ENCODE results near the gene PDE1A. TPM values are rescaled to one million over a fixed set of nuclear protein-coding genes. Genes with fewer than 3 reads are reported as not detected.

The PDE1A gene
- total and polyA plus RNA-seq, 2 of the 13 experiments (the other 11 are each of a cell fraction or from before 2014, with no cell fraction given) = not detected

- no peaks in the 10 kb centered on the region for H3K36me3 ChIP-seq (replicated peaks in 1 of 2; ENCODE audit: control insufficient read depth in 1 of 2, insufficient read depth in 2 of 2, low read length in 2 of 2)
- DNase-seq (ENCODE audit: low spot score) = no peak
- intact Hi-C loops (cut with micrococcal nuclease; ENCODE audit: unreplicated experiment) = no loop called here
- no peak overlapping the region for H3K9ac ChIP-seq (ENCODE audit: insufficient read depth, low read depth, low read length)
- no TSS peak for BruUV-seq (replicated peaks)
- 18% methylated on average over 3 of the region's 3 CpGs for WGBS (ENCODE audit: low lambda C conversion rate)
- H3K4me3 ChIP-seq (replicated peaks in 1 of 3; ENCODE audit: insufficient read depth in 1 of 3, low read depth in 2 of 3, low read length in 3 of 3) = no peak overlapping the region
- H3K9me3 ChIP-seq (ENCODE audit: low read length) = no peaks in the 10 kb centered on the region
- no peaks in the 10 kb centered on the region for H3K27me3 ChIP-seq (ENCODE audit: control insufficient read depth in 1 of 2, insufficient read depth in 2 of 2, low read length in 2 of 2)
- no peaks in the 10 kb centered on the region for H4K20me1 ChIP-seq (ENCODE audit: insufficient read depth, low read length)
- H2AFZ ChIP-seq (ENCODE audit: low read length) = no peak overlapping the region
- in situ Hi-C loops (cut with HindIII; ENCODE audit: extremely low pct_ligation_motif_present, low pct_unique_long_range_greater_than_20kb) = no loop called here
- POLR2A ChIA-PET = no interaction called here
- no peak for FAIRE-seq
- TF ChIP-seq RCOR2 (CRISPR knock-in tag; IDR thresholded peaks at IDR 0.05) (no peak), ATF5 (CRISPR knock-in tag; IDR thresholded peaks at IDR 0.05; ENCODE audit: low read depth) (no peak), JDP2 (CRISPR knock-in tag; IDR thresholded peaks at IDR 0.05; ENCODE audit: borderline replicate concordance) (no peak), HNRNPK (IDR thresholded peaks at IDR 0.05; ENCODE audit: low read depth, low read length, poor library complexity, severe bottlenecking) (no peak), IRX3 (CRISPR knock-in tag; IDR thresholded peaks at IDR 0.05; ENCODE audit: borderline replicate concordance, low read depth) (no peak), PAWR (CRISPR knock-in tag; IDR thresholded peaks at IDR 0.05; ENCODE audit: borderline replicate concordance) (no peak), POLR2AphosphoS2 (IDR thresholded peaks at IDR 0.05; ENCODE audit: low read depth, low read length) (no peak), ZNF263 (CRISPR knock-in tag; IDR thresholded peaks at IDR 0.05) (no peak), ZNF598 (CRISPR knock-in tag; IDR thresholded peaks at IDR 0.05; ENCODE audit: borderline replicate concordance) (no peak), ZNF101 (CRISPR knock-in tag; IDR thresholded peaks at IDR 0.05; ENCODE audit: borderline replicate concordance, low read depth) (no peak), KLF15 (CRISPR knock-in tag; IDR thresholded peaks at IDR 0.05; ENCODE audit: borderline replicate concordance) (no peak), CBX5 (CRISPR knock-in tag; IDR thresholded peaks at IDR 0.05; ENCODE audit: borderline replicate concordance) (no peak), HNF4A (CRISPR knock-in tag; IDR thresholded peaks at IDR 0.05) (no peak), ZNF883 (CRISPR knock-in tag; IDR thresholded peaks at IDR 0.05; ENCODE audit: not compliant biosample characterization) (no peak), ZNF296 (CRISPR knock-in tag; conservative IDR thresholded peaks at IDR 0.05) (no peak)
- TF ChIP-seq, protein P1, sequence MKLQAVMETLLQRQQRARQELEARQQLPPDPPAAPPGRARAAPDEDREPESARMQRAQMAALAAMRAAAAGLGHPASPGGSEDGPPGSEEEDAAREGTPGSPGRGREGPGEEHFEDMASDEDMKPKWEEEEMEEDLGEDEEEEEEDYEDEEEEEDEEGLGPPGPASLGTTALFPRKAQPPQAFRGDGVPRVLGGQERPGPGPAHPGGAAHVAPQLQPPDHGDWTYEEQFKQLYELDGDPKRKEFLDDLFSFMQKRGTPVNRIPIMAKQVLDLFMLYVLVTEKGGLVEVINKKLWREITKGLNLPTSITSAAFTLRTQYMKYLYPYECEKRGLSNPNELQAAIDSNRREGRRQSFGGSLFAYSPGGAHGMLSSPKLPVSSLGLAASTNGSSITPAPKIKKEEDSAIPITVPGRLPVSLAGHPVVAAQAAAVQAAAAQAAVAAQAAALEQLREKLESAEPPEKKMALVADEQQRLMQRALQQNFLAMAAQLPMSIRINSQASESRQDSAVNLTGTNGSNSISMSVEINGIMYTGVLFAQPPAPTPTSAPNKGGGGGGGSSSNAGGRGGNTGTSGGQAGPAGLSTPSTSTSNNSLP (IDR thresholded peaks at IDR 0.05; ENCODE audit: low read depth, low read length) = no peak
- CTCF ChIA-PET (ENCODE audit: low intra/inter-chr PET ratio, low total read pairs) = no interaction called here
- H3K27ac ChIP-seq (ENCODE audit: extremely low read length, insufficient read depth, low read length) = no peak overlapping the region
- H3K79me2 ChIP-seq (ENCODE audit: insufficient read depth, low read length) = no peaks in the 10 kb centered on the region
- no peaks in the 10 kb centered on the region for H3K4me1 ChIP-seq (ENCODE audit: insufficient read depth, low read length)
- no peak for ATAC-seq
- H3K4me2 ChIP-seq (ENCODE audit: low read depth, low read length) = no peak overlapping the region
Measured at GRCh38 chr2:182128821-182129707, 297.8 kb downstream of the PDE1A start.

Data from HepG2 (cell line).